HG03103 (cell line): ENCODE results near the gene CLDN20.

Source experiments
- ATAC-seq: cut with Tn5 transposase; IDR thresholded peaks from one replicate; pipeline ENCODE4 v1.9.1; 2021; ENCODE audit warnings: low read depth; ENCODE audit not compliant: unreplicated experiment

CLDN20 gene

GRCh38 chr6:155244434-155244833 lies 19.4 kb upstream of the CLDN20 start:
- ATAC-seq = no peak

GRCh38 chr6:155245193-155245592 lies 18.6 kb upstream of the CLDN20 start:
- no peak for ATAC-seq

GRCh38 chr6:155245831-155246230 lies 18.0 kb upstream of the CLDN20 start:
- no peak for ATAC-seq

- ATAC-seq = no peak
Observed at GRCh38 chr6:155246825-155247224, 17.0 kb upstream of the CLDN20 start.

- ATAC-seq = no peak
Observed at GRCh38 chr6:155247618-155248007, 16.2 kb upstream of the CLDN20 start.

GRCh38 chr6:155248008-155249001 lies 15.5 kb upstream of the CLDN20 start:
- ATAC-seq = no peak

GRCh38 chr6:155250701-155251381 lies 13.0 kb upstream of the CLDN20 start:
- no peak for ATAC-seq

GRCh38 chr6:155252581-155252980 lies 11.2 kb upstream of the CLDN20 start:
- no peak for ATAC-seq

GRCh38 chr6:155253337-155253736 lies 10.5 kb upstream of the CLDN20 start:
- no peak for ATAC-seq

GRCh38 chr6:155254139-155254538 lies 9.7 kb upstream of the CLDN20 start:
- ATAC-seq = no peak

- no peak for ATAC-seq
Observed at GRCh38 chr6:155256122-155256795, 7.6 kb upstream of the CLDN20 start.

- ATAC-seq = no peak
Observed at GRCh38 chr6:155257796-155258195, 6.0 kb upstream of the CLDN20 start.

- no peak for ATAC-seq
Observed at GRCh38 chr6:155259204-155259603, 4.6 kb upstream of the CLDN20 start.

- no peak for ATAC-seq
Observed at GRCh38 chr6:155259897-155260296, 3.9 kb upstream of the CLDN20 start.

GRCh38 chr6:155260686-155261085 lies 3.1 kb upstream of the CLDN20 start:
- ATAC-seq = peak; percentile 58

- ATAC-seq = no peak
Observed at GRCh38 chr6:155261111-155261900, 2.5 kb upstream of the CLDN20 start.

- no peak for ATAC-seq
Observed at GRCh38 chr6:155262655-155263054, 1.2 kb upstream of the CLDN20 start.

GRCh38 chr6:155264693-155265320 lies 994 bp downstream of the CLDN20 start:
- no peak for ATAC-seq

GRCh38 chr6:155265843-155266535 lies 2.2 kb downstream of the CLDN20 start:
- ATAC-seq = no peak
